BJ (cell line): ENCODE results near the gene MYO18A. TPM values are rescaled to one million over a fixed set of nuclear protein-coding genes. Genes with fewer than 3 reads are reported as not detected.

ENCODE experiments used
- CTCF ChIA-PET: fragments of 350-600 bp; formaldehyde crosslinking; extraction: SDS; loops from one replicate; lab custom pipeline; 2021; ENCODE audit warnings: antibody characterized with exemption, inconsistent platforms; lab: Yijun Ruan, JAX
- POLR2A ChIA-PET: fragments of 300-600 bp; sonication (Branson Sonifier 250); formaldehyde crosslinking; extraction: SDS; loops from one replicate; lab custom pipeline; 2021; ENCODE audit warnings: antibody characterized with exemption; lab: Charles Lee
- DNase-seq: peaks from one replicate; pipeline ENCODE4 v3.0.0-alpha.2; 2011; ENCODE audit warnings: low read depth
- H3K27me3 ChIP-seq: 2 replicates; pipeline ENCODE4 v1.6.0; 2011; ENCODE audit warnings: low read length; ENCODE audit not compliant: control insufficient read depth, insufficient read depth
- H3K36me3 ChIP-seq: 2 replicates; pipeline ENCODE4 v1.5.1; 2011; ENCODE audit warnings: low read length; ENCODE audit not compliant: control insufficient read depth, insufficient read depth
- H3K4me3 ChIP-seq: 2 replicates; pipeline ENCODE4 v1.5.1; 2011; ENCODE audit warnings: low read depth, mild to moderate bottlenecking, control low read depth, low read length
- CTCF ChIP-seq: IDR thresholded peaks from 2 replicates; pipeline ENCODE4 v1.5.1; 2011; ENCODE audit warnings: low read depth, mild to moderate bottlenecking, control low read depth, inconsistent platforms, low read length, moderate library complexity; ENCODE audit not compliant: insufficient read depth
- polyA plus RNA-seq: library from polyadenylated mRNA; depleted of rRNA; stranded (reverse); fragments of >200 nt; gene quantifications from 2 replicates; pipeline ENCODE4 v1.2.3, GENCODE V29; 2011

Gene MYO18A
- polyA plus RNA-seq, 1 experiment, result 12.0 TPM

DNA sequence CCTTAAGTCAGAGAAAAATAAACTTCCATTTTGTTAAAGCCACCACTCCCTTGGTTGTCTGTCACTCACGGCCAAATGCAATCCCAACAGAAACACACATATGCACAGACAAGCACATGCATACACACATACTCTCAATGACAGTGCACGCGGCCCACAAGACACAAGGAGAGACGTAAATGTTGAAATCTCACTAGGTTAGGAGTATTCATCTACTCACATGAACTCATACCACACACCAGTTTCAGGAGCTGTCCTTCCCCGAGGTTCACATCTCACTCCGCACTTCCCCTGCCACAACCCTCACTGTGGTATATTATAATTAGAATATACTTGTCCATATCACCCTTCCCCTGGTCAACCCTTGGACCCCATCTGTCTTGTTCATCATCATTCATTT, 36.0 kb upstream of the MYO18A start:
- Histone ChIP-seq H3K27me3 (no peaks in the 10 kb centered on the region), H3K36me3 (no peaks in the 10 kb centered on the region), H3K4me3 (no peak overlapping the region)
- POLR2A ChIA-PET, result no interaction called here
- TF ChIP-seq CTCF, result no peak
- CTCF ChIA-PET, result interaction anchor here (0.5 to 9.8 kb wide), 7 partner anchors 22 to 177 kb away, joined by 3 to 238 read pairs (median 15); partner anchors contain the start of gene MYO18A
- no peak for DNase-seq

GRCh38 chr17:29215717-29216116, 35.5 kb upstream of the MYO18A start:
- no peak for TF ChIP-seq CTCF
- Histone ChIP-seq H3K36me3 (no peaks in the 10 kb centered on the region), H3K27me3 (no peaks in the 10 kb centered on the region), H3K4me3 (no peak overlapping the region)
- no peak for DNase-seq
- CTCF ChIA-PET, result interaction anchor here (0.5 to 9.8 kb wide), 7 partner anchors 26 to 177 kb away, joined by 3 to 238 read pairs (median 4); partner anchors contain the start of gene MYO18A
- POLR2A ChIA-PET, result no interaction called here

DNA sequence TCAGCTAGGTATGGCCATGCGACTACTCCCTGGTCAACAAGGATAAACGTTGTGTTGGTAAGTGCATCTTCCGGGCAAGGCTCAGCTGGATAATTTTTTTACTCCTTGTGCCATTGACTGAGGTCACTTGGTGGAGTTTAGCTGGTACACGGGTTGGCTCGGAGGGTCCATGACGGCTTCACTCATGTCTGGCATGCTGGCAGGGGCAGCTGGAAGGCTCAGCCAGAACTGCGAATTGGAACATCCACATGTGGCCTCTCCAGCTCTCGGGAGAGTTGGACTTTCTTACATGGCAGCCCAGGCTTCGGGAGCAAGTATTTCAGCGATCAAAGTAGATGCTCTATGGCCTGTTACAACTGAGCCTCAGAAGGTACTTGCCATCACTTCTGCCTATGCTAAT, 35.0 kb upstream of the MYO18A start:
- no peaks in the 10 kb centered on the region for H3K27me3 ChIP-seq
- ChIA-PET POLR2A (no interaction called here), CTCF (interaction anchor here (0.6 to 9.8 kb wide), 8 partner anchors 10 to 91 kb away, joined by 3 to 238 read pairs (median 4); partner anchors contain the start of gene MYO18A)
- DNase-seq, result no peak
- no peak for TF ChIP-seq CTCF
- no peaks in the 10 kb centered on the region for H3K36me3 ChIP-seq
- H3K4me3 ChIP-seq, result no peak overlapping the region

DNA sequence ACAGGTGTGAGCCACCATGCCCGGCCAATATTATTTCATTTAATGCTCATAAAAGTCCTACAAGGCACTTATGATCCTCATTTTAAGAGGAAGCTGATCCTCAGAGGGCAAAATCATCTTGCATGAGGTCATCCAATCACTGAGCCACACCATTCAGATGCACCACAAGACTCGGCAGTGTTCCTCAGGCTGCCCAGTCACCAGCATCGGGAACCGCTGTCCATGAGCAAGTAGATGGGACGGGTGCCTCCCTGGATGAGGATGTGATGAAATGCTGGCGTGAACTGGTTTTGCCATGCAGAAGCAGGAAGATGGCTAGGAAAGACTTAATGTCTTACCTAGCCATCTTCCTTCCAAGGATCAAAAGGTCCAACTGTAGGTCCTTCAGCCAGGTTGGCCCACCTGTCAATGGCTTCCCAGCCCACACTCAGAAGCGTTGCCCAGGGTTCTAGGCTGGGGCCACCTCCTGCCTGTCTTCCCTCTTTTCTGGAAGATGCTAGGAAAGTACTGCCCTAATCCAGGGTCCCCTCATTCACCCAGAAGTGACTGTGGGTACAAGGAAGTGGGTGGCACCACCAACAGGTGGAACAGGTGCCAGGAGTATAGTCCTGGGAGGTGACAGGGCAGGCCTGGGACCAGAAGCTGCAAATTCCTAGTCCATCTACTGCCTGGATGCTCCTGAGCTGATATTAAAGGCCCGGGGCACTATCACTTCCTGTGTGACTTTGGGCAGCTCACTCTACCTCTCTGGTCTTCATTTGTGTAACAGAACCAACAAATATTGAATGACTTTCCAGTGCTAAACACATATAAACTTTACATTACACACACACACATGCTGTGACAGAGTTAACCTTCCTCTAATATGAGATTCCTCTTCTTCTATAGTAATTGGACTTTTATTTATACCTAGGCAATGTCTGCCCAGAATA, 34.3 kb upstream of the MYO18A start:
- Histone ChIP-seq H3K36me3 (no peaks in the 10 kb centered on the region), H3K27me3 (no peaks in the 10 kb centered on the region), H3K4me3 (no peak overlapping the region)
- no peak for TF ChIP-seq CTCF
- POLR2A ChIA-PET, result no interaction called here
- DNase-seq, result no peak
- CTCF ChIA-PET, result interaction anchor here (0.6 to 9.8 kb wide), 8 partner anchors 9 to 78 kb away, joined by 3 to 238 read pairs (median 4); partner anchors contain the start of gene MYO18A

DNA sequence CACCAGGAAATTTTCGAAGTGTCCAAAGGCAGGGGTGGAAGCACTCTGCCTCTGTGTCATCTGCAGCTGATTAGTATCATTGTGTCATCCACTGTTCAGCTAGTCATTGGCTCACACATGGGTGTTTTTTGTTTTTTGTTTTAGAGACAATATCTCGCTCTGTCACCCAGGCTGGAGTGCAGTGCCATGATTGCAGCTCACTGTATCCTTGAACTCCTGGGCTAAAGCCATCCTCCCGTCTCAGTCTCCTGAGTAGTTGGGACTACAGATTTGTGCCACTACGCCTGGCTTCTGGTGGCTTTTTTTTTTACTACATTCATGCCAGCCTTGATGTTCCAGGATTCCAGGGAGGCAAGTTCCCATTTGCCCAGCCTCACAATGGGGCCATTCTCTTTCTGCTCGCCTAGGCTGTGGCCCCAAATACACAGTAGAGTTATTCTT, 32.5 kb upstream of the MYO18A start:
- ChIA-PET POLR2A (no interaction called here), CTCF (interaction anchor here (0.7 to 3.4 kb wide), 6 partner anchors 18 to 78 kb away, joined by 3 to 16 read pairs (median 4); partner anchors contain the start of gene MYO18A)
- no peak overlapping the region for H3K4me3 ChIP-seq
- no peaks in the 10 kb centered on the region for H3K27me3 ChIP-seq
- H3K36me3 ChIP-seq, result no peaks in the 10 kb centered on the region
- DNase-seq, result peak; percentile 11
- TF ChIP-seq CTCF, result no peak
